Mesodermal cell (in vitro differentiated cells): ENCODE results near the gene ODF4. TPM values are rescaled to one million over a fixed set of nuclear protein-coding genes. Genes with fewer than 3 reads are reported as not detected.
A peak's percentile ranks its signal among the peaks of the same experiment; 100 is the strongest.

ENCODE experiments used
- H3K27ac ChIP-seq: 2 replicates; pipeline ENCODE4 v1.7.0; 2013; ENCODE audit warnings: mild to moderate bottlenecking, low read depth, low read length, moderate library complexity; ENCODE audit not compliant: severe bottlenecking
- H3K36me3 ChIP-seq: 2 replicates; pipeline ENCODE4 v1.7.1; 2013; ENCODE audit warnings: mild to moderate bottlenecking, low read length, moderate library complexity; ENCODE audit not compliant: control insufficient read depth, insufficient read depth
- H3K4me1 ChIP-seq: one replicate; pipeline ENCODE4 v1.7.1; 2013; ENCODE audit warnings: mild to moderate bottlenecking, low read length; ENCODE audit not compliant: insufficient read depth, control insufficient read depth, poor library complexity, severe bottlenecking
- H3K4me3 ChIP-seq: 2 replicates; pipeline ENCODE4 v1.7.0; 2013; ENCODE audit warnings: low read length, control low read depth, mild to moderate bottlenecking; ENCODE audit not compliant: insufficient read depth, poor library complexity, severe bottlenecking; ENCODE audit errors: extremely low read depth
- H3K9me3 ChIP-seq: 2 replicates; pipeline ENCODE4 v1.7.1; 2013; ENCODE audit warnings: mild to moderate bottlenecking, low read length, moderate library complexity; ENCODE audit not compliant: control insufficient read depth
- WGBS, 2 experiments: methylation state at CpG; one replicate each; pipeline ENCODE4 v1.1.5; 2013; ENCODE audit warnings: missing lambda C conversion rate in 2 of 2; ENCODE audit not compliant: insufficient coverage in 2 of 2; 5-methylcytosine and 5-hydroxymethylcytosine counted together
- polyA plus RNA-seq, 2 experiments: library from polyadenylated mRNA; stranded (reverse); fragments of 50-300 nt; gene quantifications; one replicate each; pipeline ENCODE4 v1.2.3, GENCODE V29; 2013

ODF4 gene, protein sequence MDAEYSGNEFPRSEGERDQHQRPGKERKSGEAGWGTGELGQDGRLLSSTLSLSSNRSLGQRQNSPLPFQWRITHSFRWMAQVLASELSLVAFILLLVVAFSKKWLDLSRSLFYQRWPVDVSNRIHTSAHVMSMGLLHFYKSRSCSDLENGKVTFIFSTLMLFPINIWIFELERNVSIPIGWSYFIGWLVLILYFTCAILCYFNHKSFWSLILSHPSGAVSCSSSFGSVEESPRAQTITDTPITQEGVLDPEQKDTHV
- not detected for polyA plus RNA-seq (2013, experiment 1 of 2)
- not detected for polyA plus RNA-seq (2013, experiment 2 of 2)

DNA sequence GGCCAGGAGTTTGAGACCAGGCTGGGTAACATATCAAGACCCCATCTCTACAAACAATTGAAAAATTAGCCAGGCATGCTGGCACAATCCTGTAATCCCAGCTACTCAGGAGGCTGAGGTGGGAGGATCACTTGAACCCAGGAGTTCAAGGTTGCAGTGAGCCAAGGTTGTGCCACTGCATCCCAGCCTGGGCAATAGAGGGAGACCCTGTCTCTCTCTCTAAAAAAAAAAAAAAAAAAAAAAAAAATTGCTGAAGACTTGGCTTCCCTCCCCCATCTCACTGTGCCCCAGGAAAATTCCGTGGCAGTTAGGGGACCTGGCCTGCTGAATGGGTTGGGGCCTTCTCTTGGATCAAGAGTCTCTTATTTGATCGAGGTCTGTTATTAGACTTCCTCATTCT is at the start of gene ODF4:
TSS of gene ODF4 (plus strand) at position 301 of the 400 bp plus-strand sequence. CDS start 212 bp downstream, outside the sequence.
- Histone ChIP-seq H3K4me1 (peaks cover 5% of the 10 kb centered on the region), H3K9me3 (no peaks in the 10 kb centered on the region), H3K27ac (no peak within 1 kb of the TSS), H3K4me3 (no peak within 1 kb of the TSS), H3K36me3 (no peaks in the 10 kb centered on the region)
- WGBS, 2 experiments = 86% methylated on average over 1 of the region's 2 CpGs; no CpG with 5 or more reads in 1 of the 2 experiments

DNA sequence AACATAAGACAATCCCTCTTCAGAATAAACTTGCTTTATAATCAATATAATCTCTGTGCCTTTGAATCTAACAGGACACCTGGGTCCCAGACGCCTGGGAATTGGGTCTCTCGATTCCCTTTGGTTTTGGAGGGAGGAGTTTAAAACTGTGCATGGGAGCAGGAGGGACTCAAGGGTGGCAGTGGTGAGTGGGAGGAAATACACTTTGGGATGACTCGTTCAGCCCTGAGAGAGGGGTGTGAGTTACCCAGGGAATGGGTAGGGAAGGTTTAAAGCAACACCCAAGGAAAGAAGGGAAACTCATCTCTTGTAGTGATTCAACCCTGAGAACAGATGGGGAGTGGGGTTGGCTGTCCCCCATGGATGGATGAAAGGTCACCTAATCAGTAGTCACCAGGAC is 49.6 kb upstream of the ODF4 start:
- Histone ChIP-seq H3K4me1 (peaks cover 6% of the 10 kb centered on the region), H3K9me3 (no peaks in the 10 kb centered on the region), H3K27ac (no peak overlapping the region), H3K36me3 (peaks cover 5% of the 10 kb centered on the region), H3K4me3 (no peak overlapping the region)
- WGBS, 2 experiments = 31 to 52% methylated on average over 2 to 3 of the region's 3 CpGs

DNA sequence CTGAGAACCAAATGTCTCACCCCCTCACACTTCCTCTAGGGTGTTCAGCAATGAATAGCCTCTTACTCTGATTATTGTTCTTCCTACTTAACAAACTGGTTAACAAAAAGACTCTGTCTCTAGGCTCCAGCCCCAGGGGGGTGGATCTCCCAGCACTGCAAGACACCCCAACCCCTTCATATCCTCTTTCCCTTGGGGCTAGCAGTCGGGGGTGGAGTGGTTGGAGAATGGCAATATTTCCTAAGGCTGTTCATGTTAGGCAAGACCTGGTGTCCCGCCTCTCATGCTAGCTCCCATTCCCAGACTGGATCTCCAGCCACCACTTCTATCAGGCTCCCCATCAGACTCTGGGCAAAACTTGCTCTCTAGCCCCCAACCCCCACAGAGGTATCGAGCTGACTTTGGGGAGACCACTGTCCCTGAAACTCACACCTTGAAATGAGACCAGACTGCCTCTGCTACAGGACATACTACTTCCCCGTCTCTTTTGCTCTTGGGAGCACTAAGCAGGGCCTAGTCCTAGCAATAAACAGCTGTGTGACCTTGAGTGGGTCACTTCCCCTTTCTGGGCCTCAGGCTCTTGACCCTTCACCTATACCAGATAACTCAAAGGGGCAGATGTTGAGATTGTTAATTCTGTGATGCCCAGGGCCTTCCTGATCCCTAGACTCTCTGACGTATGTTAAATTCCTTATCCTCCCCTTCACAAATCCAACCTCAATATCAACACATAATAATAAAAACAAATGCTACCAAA is 46.8 kb upstream of the ODF4 start:
- WGBS, 2 experiments = 91 to 100% methylated on average over 3 to 4 of the region's 5 CpGs
- Histone ChIP-seq H3K4me3 (no peak overlapping the region), H3K4me1 (peaks cover 6% of the 10 kb centered on the region), H3K36me3 (peaks cover 5% of the 10 kb centered on the region), H3K9me3 (no peaks in the 10 kb centered on the region), H3K27ac (no peak overlapping the region)

DNA sequence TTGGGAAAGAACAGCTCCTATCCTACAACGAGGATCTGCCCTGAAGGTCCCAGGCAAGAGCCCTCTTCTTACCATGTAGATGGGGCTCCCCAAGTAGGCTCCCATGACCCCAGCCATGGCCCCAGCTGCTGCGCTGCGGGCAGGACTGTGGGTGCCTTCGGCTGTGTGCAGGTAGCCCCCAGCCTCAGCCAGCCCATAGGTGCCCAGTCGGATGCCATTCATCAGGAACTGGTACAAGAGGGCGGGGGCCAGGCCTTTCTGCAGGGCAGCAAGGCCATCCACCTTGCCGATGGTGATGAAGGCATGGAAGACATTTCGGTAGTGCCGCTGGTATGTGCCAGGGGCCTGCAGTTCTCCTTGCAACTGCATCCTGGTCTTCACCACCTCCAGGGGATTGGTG is 45.3 kb upstream of the ODF4 start:
- Histone ChIP-seq H3K27ac (no peak overlapping the region), H3K9me3 (no peaks in the 10 kb centered on the region), H3K4me1 (peaks cover 3% of the 10 kb centered on the region), H3K4me3 (no peak overlapping the region), H3K36me3 (peaks cover 5% of the 10 kb centered on the region)
- WGBS, 2 experiments = 96 to 97% methylated on average over 9 of the region's 9 CpGs

DNA sequence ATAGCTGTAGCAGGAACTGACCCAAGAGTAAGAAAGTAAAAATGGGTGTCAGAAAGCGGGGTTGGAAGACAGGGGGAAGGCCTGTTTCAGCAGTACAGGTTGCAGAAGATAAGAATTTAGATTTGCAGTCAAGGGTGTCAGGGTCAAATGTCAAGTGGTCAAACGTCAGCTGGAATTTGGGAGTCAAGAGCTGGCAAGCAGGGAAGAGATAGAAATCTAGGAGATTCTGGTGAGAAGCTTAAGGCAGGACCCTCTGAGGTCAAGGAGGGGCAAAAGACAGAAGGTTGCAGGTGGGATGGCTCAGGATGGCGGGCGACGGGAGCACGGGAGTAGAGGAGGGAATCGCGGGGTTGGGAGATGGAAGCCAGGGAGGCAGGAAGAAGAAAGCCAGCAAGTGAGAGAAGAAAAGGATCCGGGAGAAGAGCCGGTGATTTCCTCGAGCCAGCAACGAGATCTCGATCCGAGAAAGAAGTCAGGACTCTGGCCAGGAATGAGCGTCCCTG is 44.8 kb upstream of the ODF4 start:
- 25 to 26% methylated on average over 15 of the region's 15 CpGs for WGBS, 2 experiments
- H3K9me3 ChIP-seq = no peaks in the 10 kb centered on the region
- H3K4me3 ChIP-seq = peak overlapping the region; percentile 56
- H3K4me1 ChIP-seq = peaks cover 3% of the 10 kb centered on the region
- H3K27ac ChIP-seq = peak overlapping the region; percentile 83
- H3K36me3 ChIP-seq = peaks cover 3% of the 10 kb centered on the region

DNA sequence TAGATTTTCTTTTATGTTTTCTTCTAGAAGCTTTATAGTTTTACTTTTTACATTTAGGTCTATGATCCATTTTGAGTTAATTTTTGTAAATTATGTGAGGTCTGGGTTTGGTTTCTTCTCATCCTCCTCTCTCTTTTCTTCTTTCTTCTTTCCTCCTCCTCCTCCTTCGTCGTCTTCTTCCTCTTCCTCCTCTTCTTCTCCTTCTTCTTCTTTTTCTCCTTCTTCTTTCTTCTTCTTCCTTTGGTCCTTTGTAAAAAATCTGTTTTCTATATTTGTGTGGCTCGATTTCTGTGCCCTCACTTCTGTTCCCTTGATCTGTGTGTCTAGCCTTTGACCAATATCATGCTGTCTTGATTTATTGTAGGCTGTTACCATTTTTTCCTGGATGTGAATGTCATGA is 39.4 kb upstream of the ODF4 start:
- no peaks in the 10 kb centered on the region for H3K4me1 ChIP-seq
- H3K36me3 ChIP-seq = no peaks in the 10 kb centered on the region
- 50% methylated on average over 1 of the region's 3 CpGs; no CpG with 5 or more reads in 1 of the 2 experiments for WGBS, 2 experiments
- H3K4me3 ChIP-seq = no peak overlapping the region
- H3K9me3 ChIP-seq = no peaks in the 10 kb centered on the region
- no peak overlapping the region for H3K27ac ChIP-seq

DNA sequence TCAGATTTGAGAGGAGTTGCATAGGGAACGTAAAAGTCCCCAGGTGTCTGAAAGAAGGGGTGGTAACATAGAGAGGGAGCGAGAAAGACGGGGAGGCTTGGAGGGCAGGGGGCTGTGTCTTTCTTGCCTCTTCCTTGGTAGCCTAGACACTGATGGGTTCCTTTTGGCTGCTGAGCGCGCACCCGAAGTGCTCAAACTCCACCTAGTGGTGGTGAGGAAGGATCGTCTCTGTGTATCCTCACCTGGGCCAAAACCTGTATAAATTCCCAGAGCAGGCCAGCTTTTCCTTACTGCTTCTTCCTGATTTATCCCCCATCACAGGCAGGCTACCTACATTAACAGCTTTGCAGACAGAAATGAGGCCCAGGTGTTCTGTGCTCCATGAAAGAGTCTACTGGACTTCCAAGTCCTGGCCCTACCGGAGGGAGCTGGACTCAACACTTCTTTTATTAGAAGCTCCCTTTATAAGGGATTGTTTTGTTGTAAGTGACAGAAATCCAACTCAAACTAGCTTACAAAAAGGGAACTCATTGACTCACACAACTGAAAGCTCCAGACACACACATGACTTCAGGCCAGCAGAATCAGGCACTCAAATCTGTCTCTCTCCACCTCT is 38.9 kb upstream of the ODF4 start:
- no peaks in the 10 kb centered on the region for H3K36me3 ChIP-seq
- no peak overlapping the region for H3K27ac ChIP-seq
- 0 to 6% methylated on average over 2 to 3 of the region's 8 CpGs for WGBS, 2 experiments
- H3K9me3 ChIP-seq = no peaks in the 10 kb centered on the region
- no peaks in the 10 kb centered on the region for H3K4me1 ChIP-seq
- H3K4me3 ChIP-seq = no peak overlapping the region

DNA sequence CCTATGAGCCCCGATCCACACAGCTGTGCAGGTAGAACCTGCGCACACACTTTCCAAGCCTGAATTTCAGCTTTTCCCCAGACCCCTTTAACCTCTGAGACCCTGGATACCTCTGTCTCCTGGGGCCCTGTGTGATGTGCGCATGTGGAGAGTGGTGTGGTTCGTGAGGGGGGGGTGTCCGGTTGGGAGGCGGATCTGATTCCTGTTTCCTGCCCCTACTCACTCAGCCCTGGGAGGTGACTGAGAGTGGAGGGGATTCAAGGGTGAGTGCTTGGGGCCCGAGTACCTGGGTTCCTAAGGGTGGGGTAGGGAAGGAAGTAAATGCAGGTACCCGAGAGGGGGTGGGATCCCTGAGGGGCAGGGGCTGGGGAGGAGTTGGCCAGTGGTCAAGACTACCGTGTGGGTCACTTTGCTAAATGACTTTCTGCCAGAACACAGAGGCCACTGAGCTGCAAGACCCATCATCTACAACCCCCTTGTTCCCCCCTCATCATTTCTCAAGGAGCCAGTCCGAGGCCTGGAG is 29.0 kb upstream of the ODF4 start:
- Histone ChIP-seq H3K4me3 (no peak overlapping the region), H3K36me3 (no peaks in the 10 kb centered on the region), H3K27ac (no peak overlapping the region), H3K9me3 (no peaks in the 10 kb centered on the region), H3K4me1 (peaks cover 4% of the 10 kb centered on the region)
- WGBS, 2 experiments = 68 to 79% methylated on average over 2 to 4 of the region's 10 CpGs

DNA sequence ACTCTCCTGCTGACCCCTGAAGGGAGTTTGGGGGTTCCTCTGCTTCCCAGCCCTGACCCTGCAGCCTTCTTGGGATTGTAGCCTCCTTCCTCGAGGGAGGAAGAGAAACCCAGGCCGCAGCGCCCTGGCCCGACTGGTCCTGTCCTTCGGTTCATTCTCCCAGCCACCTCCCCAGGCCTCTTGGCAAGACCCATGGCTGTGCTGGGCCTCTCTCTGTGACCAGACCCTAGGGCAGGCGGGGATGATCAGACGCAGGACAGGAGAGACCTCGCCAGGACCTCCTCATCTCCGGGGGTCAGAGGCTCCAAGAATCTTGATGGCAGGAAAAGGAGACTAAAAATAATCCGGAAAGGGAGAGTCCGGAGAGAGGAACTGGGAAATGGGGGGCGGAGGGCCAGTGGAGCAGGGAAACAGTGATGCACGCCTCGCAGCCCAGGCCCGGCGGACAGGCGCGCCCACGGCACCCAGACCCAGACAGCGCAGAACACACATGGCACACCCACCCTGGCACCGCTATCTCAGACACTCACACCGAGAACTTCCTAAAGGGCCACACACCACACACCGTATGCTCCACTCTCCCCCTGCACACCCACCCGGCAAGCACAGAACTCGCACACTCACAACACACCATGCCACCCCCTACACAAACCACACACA is 28.4 kb upstream of the ODF4 start:
- no peak overlapping the region for H3K4me3 ChIP-seq
- no peaks in the 10 kb centered on the region for H3K36me3 ChIP-seq
- WGBS, 2 experiments = 94% methylated on average over 20 to 23 of the region's 25 CpGs
- no peak overlapping the region for H3K27ac ChIP-seq
- H3K4me1 ChIP-seq = peaks cover 4% of the 10 kb centered on the region
- H3K9me3 ChIP-seq = no peaks in the 10 kb centered on the region

DNA sequence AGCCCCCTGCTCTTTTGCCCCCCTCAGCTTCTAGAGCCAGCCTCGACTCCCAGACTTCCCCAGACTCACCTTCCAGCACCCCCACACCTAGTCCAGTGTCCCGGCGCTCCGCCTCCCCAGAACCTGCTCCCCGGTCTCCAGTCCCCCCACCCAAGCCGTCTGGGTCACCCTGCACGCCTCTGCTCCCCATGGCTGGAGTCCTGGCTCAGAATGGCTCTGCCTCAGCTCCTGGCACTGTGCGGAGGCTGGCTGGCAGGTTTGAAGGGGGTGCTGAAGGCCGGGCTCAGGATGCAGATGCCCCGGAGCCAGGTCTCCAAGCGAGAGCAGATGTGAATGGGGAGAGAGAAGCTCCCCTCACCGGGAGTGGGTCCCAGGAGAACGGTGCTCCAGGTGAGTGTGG is 27.4 kb upstream of the ODF4 start:
- Histone ChIP-seq H3K4me1 (peaks cover 4% of the 10 kb centered on the region), H3K27ac (no peak overlapping the region), H3K4me3 (no peak overlapping the region), H3K9me3 (no peaks in the 10 kb centered on the region), H3K36me3 (no peaks in the 10 kb centered on the region)
- WGBS, 2 experiments = 85 to 91% methylated on average over 4 to 13 of the region's 13 CpGs
